OCI-LY7 (cell line): ENCODE results near the gene SATB1.

Source experiments
- CTCF ChIP-seq: fragments of 200-600 bp; sonication (generic); conservative IDR thresholded peaks from 2 replicates; pipeline ENCODE4 v1.5.1; 2014; ENCODE audit warnings: mild to moderate bottlenecking, antibody characterized with exemption, low read length, moderate library complexity, mixed read lengths
- EZH2phosphoT487 ChIP-seq: fragments of 200-600 bp; sonication (generic); IDR thresholded peaks from 2 replicates; pipeline ENCODE4 v1.6.1; 2018; ENCODE audit warnings: low read depth, borderline replicate concordance, mild to moderate bottlenecking, mixed run types, antibody characterized with exemption, low read length, moderate library complexity, mixed read lengths

- TF ChIP-seq CTCF (no peak), EZH2phosphoT487 (no peak)
These were observed 23.7 kb downstream of the SATB1 start for GRCh38 chr3:18401300-18401961.
